ENCODE results near the gene TRIM17. TPM values are rescaled to one million over a fixed set of nuclear protein-coding genes. Genes with fewer than 3 reads are reported as not detected.

The TRIM17 gene
- polyA plus RNA-seq, 1 of the 3 experiments (the other 2 are of a cell fraction): 1.6 TPM

DNA sequence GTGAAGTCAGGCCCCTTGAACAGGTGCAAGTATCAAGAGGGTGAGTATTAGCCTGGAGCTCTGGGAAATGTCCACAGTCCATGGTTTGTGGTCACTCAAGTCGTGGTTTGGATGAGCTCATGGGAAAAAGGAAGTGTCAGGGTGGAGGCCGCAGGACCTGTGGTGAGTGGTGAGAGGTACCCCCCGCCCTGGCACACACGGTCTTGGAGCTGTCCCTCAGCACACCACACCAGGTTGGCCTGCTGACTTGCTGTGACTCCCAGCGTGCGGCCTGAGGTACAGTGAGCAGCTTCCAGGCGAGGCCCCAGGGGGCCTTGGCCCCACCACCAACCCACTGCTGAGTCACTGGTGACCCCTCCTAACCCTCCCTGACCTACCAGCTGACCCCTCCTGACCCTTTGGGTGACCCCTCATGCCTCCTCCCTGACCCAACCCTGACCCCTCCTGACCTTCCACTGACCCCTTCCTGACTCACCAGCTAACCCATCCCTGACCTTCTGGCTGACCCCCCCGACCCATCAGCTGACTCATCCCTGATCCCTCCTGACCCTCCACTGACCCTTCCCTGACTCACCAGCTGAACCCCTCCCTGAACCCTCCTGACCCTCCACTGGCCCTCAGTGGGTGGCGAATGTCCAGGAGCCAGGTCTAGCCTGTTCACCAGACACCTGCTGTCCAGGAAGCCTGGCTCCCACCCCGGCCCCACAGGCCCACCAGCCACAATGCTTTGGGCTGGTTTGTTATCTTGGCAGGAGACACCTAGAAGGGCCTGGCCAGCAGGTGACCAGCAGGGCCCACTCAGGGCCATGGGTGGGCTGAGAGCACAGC lies 35.7 kb upstream of the TRIM17 start:
- 72% methylated on average over 3 of the region's 10 CpGs for WGBS (ENCODE audit: low lambda C conversion rate)
- ChIA-PET POLR2A (no interaction called here), CTCF (no interaction called here)
- peaks cover 0 to 16% of the 10 kb centered on the region in 2 experiments; a peak in 2 of 4 replicates for H3K4me1 ChIP-seq (ENCODE audit: control insufficient read depth in 1 of 2, insufficient read depth in 2 of 2, low read depth in 1 of 2, low read length in 1 of 2)
- peaks cover 7% of the 10 kb centered on the region for H3F3A ChIP-seq (replicated peaks; ENCODE audit: insufficient read depth)
- no peak overlapping the region for H3K4me2 ChIP-seq
- no peak overlapping the region for H3K9ac ChIP-seq
- no peaks in the 10 kb centered on the region for H3K9me3 ChIP-seq
- H4K20me1 ChIP-seq (ENCODE audit: insufficient read depth): no peaks in the 10 kb centered on the region
- no peak overlapping the region for H3K27ac ChIP-seq (ENCODE audit: low read depth in 2 of 2, low read length in 1 of 2)
- TF ChIP-seq JUND (IDR thresholded peaks at IDR 0.05): 0 out of 2 replicates have a peak, but pooled peaks have one; percentile 5
- no peak for TF ChIP-seq TAF1 (IDR thresholded peaks at IDR 0.05; ENCODE audit: borderline replicate concordance, low read depth, low read length)
- TF ChIP-seq FOSL2 (IDR thresholded peaks at IDR 0.05; ENCODE audit: borderline replicate concordance, low read depth): peak; percentile 50
- peak; percentile 99 for TF ChIP-seq RXRA (IDR thresholded peaks at IDR 0.05; ENCODE audit: borderline replicate concordance, low read depth)
- TF ChIP-seq RCOR1 (IDR thresholded peaks at IDR 0.05; ENCODE audit: low read length): no peak
- peaks cover 3 to 4% of the 10 kb centered on the region in 2 experiments for H3K36me3 ChIP-seq (replicated peaks in 1 of 2; ENCODE audit: control insufficient read depth in 1 of 2, insufficient read depth in 2 of 2, low read length in 1 of 2)
- no peak for DNase-seq
- no peak overlapping the region for H3K4me3 ChIP-seq (ENCODE audit: low read depth in 2 of 2, low read length in 1 of 2)
- peaks cover 30% of the 10 kb centered on the region for H3K79me2 ChIP-seq (ENCODE audit: insufficient read depth)
- no peaks in the 10 kb centered on the region for H3K27me3 ChIP-seq (ENCODE audit: insufficient read depth)
- H3K9me2 ChIP-seq: no peaks in the 10 kb centered on the region
- no peak overlapping the region for H2AFZ ChIP-seq (ENCODE audit: low read depth)

DNA sequence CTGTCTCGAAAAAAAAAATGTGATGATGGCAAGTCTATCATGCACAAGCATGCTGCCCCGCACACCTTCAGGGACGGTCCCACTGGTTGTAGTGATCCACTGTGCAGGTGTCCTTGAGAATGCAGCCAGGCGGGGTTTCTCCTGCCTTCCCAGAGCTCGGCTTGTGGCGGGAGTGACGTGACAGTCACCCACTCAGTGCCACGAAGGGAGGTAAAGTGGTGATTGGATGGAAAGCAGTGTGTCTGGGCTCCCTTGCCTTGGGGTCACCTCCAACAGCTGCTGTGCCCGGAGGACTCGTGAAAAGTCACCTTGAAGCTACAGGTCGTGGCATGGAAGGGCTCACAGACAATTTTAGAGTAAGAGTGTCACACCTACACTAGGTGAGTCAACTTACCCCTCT lies 33.5 kb upstream of the TRIM17 start:
- no peak overlapping the region for H3K4me2 ChIP-seq
- 83% methylated on average over 4 of the region's 11 CpGs for WGBS (ENCODE audit: low lambda C conversion rate)
- no peak overlapping the region for H3K4me3 ChIP-seq (ENCODE audit: low read depth in 2 of 2, low read length in 1 of 2)
- no peaks in the 10 kb centered on the region for H4K20me1 ChIP-seq (ENCODE audit: insufficient read depth)
- H2AFZ ChIP-seq (ENCODE audit: low read depth): no peak overlapping the region
- ChIA-PET CTCF (no interaction called here), POLR2A (interaction anchor here (0.6 kb wide), 1 partner anchor 9 kb away, joined by 3 read pairs; no protein-coding TSS in a partner anchor)
- H3K9me3 ChIP-seq: no peaks in the 10 kb centered on the region
- H3K27me3 ChIP-seq (ENCODE audit: insufficient read depth): no peaks in the 10 kb centered on the region
- H3K79me2 ChIP-seq (ENCODE audit: insufficient read depth): peaks cover 12% of the 10 kb centered on the region
- TF ChIP-seq NFIC (IDR thresholded peaks at IDR 0.05; ENCODE audit: borderline replicate concordance) (no peak), TEAD4 (IDR thresholded peaks at IDR 0.05; ENCODE audit: borderline replicate concordance, insufficient read depth) (no peak), RFX5 (IDR thresholded peaks at IDR 0.05; ENCODE audit: low read length) (no peak), EZH2phosphoT487 (IDR thresholded peaks at IDR 0.05; ENCODE audit: borderline replicate concordance, low read depth) (no peak), JUND (IDR thresholded peaks at IDR 0.05) (no peak), SMC3 (IDR thresholded peaks at IDR 0.05; ENCODE audit: low read depth, low read length) (no peak), YY1 (IDR thresholded peaks at IDR 0.05; ENCODE audit: low read depth) (no peak), RAD21 (IDR thresholded peaks at IDR 0.05; ENCODE audit: low read length) (no peak), FOXM1 (IDR thresholded peaks at IDR 0.05; ENCODE audit: low read depth) (no peak), POLR2AphosphoS5 (IDR thresholded peaks at IDR 0.05; ENCODE audit: low read depth, low read length) (no peak), NRF1 (IDR thresholded peaks at IDR 0.05; ENCODE audit: low read depth, low read length) (no peak)
- TF ChIP-seq, protein P1, sequence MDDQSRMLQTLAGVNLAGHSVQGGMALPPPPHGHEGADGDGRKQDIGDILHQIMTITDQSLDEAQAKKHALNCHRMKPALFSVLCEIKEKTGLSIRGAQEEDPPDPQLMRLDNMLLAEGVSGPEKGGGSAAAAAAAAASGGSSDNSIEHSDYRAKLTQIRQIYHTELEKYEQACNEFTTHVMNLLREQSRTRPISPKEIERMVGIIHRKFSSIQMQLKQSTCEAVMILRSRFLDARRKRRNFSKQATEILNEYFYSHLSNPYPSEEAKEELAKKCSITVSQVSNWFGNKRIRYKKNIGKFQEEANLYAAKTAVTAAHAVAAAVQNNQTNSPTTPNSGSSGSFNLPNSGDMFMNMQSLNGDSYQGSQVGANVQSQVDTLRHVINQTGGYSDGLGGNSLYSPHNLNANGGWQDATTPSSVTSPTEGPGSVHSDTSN (IDR thresholded peaks at IDR 0.05): no peak
- TF ChIP-seq, protein P2, sequence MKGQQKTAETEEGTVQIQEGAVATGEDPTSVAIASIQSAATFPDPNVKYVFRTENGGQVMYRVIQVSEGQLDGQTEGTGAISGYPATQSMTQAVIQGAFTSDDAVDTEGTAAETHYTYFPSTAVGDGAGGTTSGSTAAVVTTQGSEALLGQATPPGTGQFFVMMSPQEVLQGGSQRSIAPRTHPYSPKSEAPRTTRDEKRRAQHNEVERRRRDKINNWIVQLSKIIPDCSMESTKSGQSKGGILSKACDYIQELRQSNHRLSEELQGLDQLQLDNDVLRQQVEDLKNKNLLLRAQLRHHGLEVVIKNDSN (IDR thresholded peaks at IDR 0.05; ENCODE audit: borderline replicate concordance, low read depth): no peak
- DNase-seq: no peak
- H3K9me2 ChIP-seq: no peaks in the 10 kb centered on the region
- no peak overlapping the region for H3K9ac ChIP-seq
- H3K27ac ChIP-seq (ENCODE audit: low read depth in 2 of 2, low read length in 1 of 2): no peak overlapping the region
- H3K4me1 ChIP-seq (ENCODE audit: control insufficient read depth in 1 of 2, insufficient read depth in 2 of 2, low read depth in 1 of 2, low read length in 1 of 2): peaks cover 0 to 8% of the 10 kb centered on the region in 2 experiments; a peak in 1 of 4 replicates
- peaks cover 3 to 4% of the 10 kb centered on the region in 2 experiments for H3K36me3 ChIP-seq (replicated peaks in 1 of 2; ENCODE audit: control insufficient read depth in 1 of 2, insufficient read depth in 2 of 2, low read length in 1 of 2)
- no peaks in the 10 kb centered on the region for H3F3A ChIP-seq (replicated peaks; ENCODE audit: insufficient read depth)
